Stimulated activated CD8-positive, alpha-beta memory T cell treated with anti-CD3 and anti-CD28 coated beads, Interleukin-7, amount 100 ng/mL, for 24 hours (primary cell): ENCODE measurements around the gene PDX1.

Source experiments
- DNase-seq: peaks from one replicate; pipeline ENCODE4 v3.0.0-alpha.2; 2020; ENCODE audit warnings: low read depth

Gene PDX1

GRCh38 chr13:27970382-27971235 is 50.8 kb downstream of the PDX1 start:
- DNase-seq = no peak

- DNase-seq = no peak
Observed at GRCh38 chr13:27971236-27971645, 51.4 kb downstream of the PDX1 start.

DNA sequence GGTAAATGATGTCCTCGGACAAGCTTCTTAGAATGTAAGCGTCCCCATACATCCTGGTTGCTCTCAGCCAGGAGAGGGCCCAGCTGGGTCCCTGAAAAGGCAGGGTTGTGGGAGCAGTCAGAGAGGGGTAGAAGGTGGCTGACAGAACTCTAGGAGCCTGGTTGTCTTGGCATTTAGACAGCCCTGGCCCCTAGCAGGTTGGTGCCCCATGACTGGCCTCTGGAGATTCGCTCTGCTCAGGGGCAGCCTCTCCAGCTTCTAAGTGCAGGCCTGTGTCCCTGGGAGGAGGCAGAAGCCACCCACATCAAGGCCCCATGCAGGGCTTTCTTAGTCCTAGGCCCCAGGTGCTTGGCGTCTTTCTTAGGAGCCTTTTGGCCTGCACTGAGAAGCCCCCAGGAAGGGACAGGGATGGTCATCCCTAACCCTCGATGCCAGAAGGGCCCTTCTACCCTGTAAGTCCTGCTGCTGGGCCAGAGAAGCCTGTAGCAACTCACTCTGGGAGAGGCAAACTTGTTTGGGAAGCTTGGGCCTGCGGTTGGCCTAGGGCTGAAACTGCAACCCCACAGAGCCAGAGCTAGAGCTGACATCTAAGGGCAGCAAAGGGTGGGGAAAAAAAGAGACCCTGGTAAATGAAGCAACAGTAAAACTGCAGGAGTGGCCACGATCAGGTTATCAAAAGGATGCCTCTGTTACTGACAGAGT is 52.1 kb downstream of the PDX1 start:
- DNase-seq = no peak

- DNase-seq = no peak
Observed at GRCh38 chr13:27972478-27972820, 52.6 kb downstream of the PDX1 start.

DNA sequence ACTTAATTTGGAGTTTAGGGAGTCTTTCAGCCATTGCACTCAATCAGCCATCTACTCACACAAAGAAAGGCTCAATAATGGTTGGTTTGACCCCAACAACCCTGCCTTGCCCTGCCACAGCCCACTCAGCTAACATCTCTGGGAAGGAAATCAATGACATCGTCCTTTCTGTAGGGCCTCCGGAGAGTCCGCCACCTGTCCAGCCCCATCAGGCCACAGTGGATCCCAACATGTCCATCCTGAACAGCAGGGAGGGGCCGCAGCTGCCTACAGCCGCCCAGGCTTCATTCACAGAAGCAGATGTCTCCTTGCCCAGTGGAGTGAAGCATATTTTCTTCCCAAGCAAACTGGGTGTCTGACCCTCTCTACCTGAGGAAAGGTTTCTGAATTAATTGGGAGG is 53.5 kb downstream of the PDX1 start:
- DNase-seq = no peak

DNA sequence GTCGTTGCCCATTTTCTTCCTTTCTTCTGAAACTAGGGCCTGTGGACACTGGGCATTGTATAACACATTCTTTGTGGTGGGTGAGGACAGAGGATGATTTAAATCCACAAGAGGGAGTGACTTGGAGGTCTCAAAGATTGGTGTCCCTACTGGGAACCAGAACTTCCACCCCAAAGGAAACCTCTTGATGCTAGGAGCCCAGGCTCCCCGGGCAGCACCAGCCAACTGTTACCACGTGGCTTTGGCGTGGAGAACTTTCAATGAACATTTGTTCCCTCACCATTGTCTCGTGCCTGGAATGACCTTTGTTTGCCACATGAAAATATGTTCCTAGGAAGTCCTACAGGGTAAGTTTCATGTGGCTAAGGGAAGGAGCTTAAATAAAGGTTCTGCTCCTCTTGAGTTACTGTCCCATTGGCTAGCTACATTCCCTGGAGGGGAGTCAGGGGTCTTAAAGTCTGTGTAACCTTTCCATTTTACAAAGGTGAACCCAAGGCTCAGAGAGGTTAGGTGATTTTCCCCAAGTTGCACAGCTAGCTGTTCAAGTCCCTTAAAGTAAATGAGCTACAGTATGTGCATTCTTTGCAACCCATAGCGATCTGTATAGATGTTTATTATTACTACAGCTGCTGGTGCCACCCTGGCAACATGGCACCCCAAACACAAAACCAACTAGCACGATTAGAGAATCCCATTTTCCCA is 54.3 kb downstream of the PDX1 start:
- no peak for DNase-seq
